Suprapubic skin (tissue), 4 donors: Measurements from ENCODE around the gene SMIM24. TPM values are rescaled to one million over a fixed set of nuclear protein-coding genes. Genes with fewer than 3 reads are reported as not detected.

Source experiments
- DNase-seq, 2 donors: peaks; one replicate each; pipeline ENCODE4 v3.0.0-alpha.2; 2019; ENCODE audit warnings: low spot score in 2 of 2
- H3K27ac ChIP-seq: fragments of 200-600 bp; sonication (generic); one replicate; pipeline ENCODE4 v1.5.1; 2019
- H3K27me3 ChIP-seq: fragments of 200-600 bp; sonication (generic); one replicate; pipeline ENCODE4 v1.5.1; 2019
- H3K36me3 ChIP-seq: fragments of 200-600 bp; sonication (generic); one replicate; pipeline ENCODE4 v1.5.1; 2019
- H3K4me1 ChIP-seq: fragments of 200-600 bp; sonication (generic); one replicate; pipeline ENCODE4 v1.5.1; 2019
- H3K4me3 ChIP-seq: fragments of 200-600 bp; sonication (generic); one replicate; pipeline ENCODE4 v1.5.1; 2019; ENCODE audit warnings: mild to moderate bottlenecking
- H3K9me3 ChIP-seq: fragments of 200-600 bp; sonication (generic); one replicate; pipeline ENCODE4 v1.5.1; 2019
- EP300 ChIP-seq: sonication (generic); formaldehyde crosslinking; IDR thresholded peaks from one replicate; pipeline ENCODE4 v1.6.1; 2017; ENCODE audit warnings: antibody characterized with exemption
- POLR2A ChIP-seq, 2 donors: fragments of 450-650 bp; IDR thresholded peaks; one replicate each; pipeline ENCODE4 v1.6.1; 2017; ENCODE audit warnings: antibody characterized with exemption in 2 of 2, mild to moderate bottlenecking in 2 of 2, moderate library complexity in 2 of 2
- POLR2AphosphoS5 ChIP-seq, 3 donors: sonication (generic); formaldehyde crosslinking; IDR thresholded peaks; one replicate each; pipeline ENCODE4 v1.6.1; 2017; ENCODE audit warnings: antibody characterized with exemption in 3 of 3
- WGBS: methylation state at CpG from one replicate; pipeline ENCODE4 v1.1.5; 2018; 5-methylcytosine and 5-hydroxymethylcytosine counted together
- total RNA-seq, 4 donors: library from RNA; depleted of rRNA; stranded (reverse); fragments of >200 nt; gene quantifications; one replicate each; pipeline ENCODE4 v1.1.0, GENCODE V29; 2016
- TF ChIP-seq, protein P1 (sequence below), 2 donors: fragments of 200-600 bp in 1 of 2; fragments of 450-650 bp in 1 of 2; sonication (generic) in 1 of 2; IDR thresholded peaks; one replicate each; pipeline ENCODE4 v1.5.1; 2016 to 2019; ENCODE audit warnings: antibody characterized with exemption in 2 of 2, mild to moderate bottlenecking in 1 of 2, moderate library complexity in 1 of 2

The SMIM24 gene
- total RNA-seq, 4 donors from 2014 or later: 2.1 TPM; not detected in 3

DNA sequence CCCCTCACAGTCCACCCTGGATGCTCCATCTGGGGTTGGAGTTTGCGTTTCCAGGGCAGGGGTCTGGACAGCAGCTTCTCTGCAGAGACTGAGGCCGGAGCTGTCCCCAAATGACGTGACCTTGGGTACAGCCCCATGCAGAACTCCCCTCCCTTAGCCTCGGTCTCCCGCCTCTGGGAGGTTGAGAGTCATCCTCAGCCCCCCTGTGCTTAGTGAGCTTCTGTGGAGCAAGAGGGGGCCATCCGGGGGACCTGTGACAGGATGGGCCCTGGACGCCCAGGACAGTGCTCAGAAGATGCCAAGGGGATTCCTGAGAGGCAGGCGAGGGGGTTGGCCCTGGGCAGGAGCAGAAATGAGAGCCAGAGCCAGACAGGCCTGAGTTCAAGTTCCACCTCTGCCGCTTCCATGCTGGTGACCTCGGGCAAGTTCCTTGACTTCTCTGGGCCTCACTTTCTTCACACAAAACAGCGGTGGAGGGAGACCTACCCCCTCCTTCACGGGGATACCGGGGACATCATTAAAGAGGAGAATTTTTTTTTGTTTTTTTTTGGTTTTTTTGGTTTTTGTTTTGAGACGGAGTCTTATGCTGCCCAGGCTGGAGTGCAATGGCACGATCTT, 20.3 kb downstream of the SMIM24 start:
- Histone ChIP-seq H3K36me3 (peaks cover 53% of the 10 kb centered on the region), H3K4me1 (peaks cover 41% of the 10 kb centered on the region), H3K9me3 (no peaks in the 10 kb centered on the region), H3K4me3 (no peak overlapping the region), H3K27me3 (no peaks in the 10 kb centered on the region), H3K27ac (peak overlapping the region; percentile 70)
- no peak for DNase-seq
- 83% methylated on average over 12 of the region's 15 CpGs for WGBS
- TF ChIP-seq EP300: no peak
- TF ChIP-seq, protein P1, sequence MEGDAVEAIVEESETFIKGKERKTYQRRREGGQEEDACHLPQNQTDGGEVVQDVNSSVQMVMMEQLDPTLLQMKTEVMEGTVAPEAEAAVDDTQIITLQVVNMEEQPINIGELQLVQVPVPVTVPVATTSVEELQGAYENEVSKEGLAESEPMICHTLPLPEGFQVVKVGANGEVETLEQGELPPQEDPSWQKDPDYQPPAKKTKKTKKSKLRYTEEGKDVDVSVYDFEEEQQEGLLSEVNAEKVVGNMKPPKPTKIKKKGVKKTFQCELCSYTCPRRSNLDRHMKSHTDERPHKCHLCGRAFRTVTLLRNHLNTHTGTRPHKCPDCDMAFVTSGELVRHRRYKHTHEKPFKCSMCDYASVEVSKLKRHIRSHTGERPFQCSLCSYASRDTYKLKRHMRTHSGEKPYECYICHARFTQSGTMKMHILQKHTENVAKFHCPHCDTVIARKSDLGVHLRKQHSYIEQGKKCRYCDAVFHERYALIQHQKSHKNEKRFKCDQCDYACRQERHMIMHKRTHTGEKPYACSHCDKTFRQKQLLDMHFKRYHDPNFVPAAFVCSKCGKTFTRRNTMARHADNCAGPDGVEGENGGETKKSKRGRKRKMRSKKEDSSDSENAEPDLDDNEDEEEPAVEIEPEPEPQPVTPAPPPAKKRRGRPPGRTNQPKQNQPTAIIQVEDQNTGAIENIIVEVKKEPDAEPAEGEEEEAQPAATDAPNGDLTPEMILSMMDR (IDR thresholded peaks at IDR 0.05): no peak
- no peak for TF ChIP-seq POLR2A (IDR thresholded peaks at IDR 0.05)
- TF ChIP-seq POLR2AphosphoS5 (IDR thresholded peaks at IDR 0.05): no peak

DNA sequence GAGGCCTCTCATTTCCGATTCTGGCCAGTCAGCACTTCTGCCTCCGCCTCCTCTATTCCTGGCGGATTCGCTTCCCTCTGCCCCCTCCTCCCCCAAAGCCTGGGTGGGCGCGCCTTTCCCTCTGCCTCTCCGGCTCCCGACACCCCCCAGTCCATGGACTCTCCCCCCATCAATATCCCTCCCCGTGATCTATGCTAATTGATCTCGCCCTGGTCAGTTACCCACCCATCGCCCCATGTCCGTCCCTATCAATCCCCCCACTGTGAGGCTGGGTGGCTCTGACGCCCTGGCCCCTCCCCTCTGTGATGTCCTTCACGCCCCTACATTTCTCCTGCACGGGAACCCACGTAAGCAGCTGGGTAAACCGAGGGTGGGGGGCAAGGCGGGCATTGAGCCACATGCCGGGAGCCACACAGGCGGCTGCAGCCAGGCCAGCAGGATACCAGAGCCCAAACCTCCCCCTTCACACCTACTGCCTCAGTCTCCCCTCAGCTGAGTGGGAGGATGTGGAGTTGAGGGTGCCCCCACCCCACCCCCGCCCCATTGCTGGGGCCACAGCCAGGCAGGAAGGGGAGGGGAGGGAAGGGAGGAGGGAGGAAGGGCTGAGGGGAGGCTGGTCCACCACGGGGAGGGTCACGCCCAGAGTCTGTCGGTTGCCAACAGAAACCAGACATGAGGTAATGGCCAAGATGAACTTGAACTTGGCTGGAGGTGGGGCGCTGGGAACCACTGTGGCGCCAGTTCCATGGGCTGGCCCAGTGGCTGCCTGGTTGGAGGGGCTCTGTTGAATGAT, 21.0 kb downstream of the SMIM24 start:
- Histone ChIP-seq H3K9me3 (no peaks in the 10 kb centered on the region), H3K4me3 (no peak overlapping the region), H3K4me1 (peaks cover 35% of the 10 kb centered on the region), H3K27me3 (no peaks in the 10 kb centered on the region), H3K27ac (peak overlapping the region; percentile 70), H3K36me3 (peaks cover 57% of the 10 kb centered on the region)
- 42% methylated on average over 23 of the region's 26 CpGs for WGBS
- TF ChIP-seq POLR2AphosphoS5 (IDR thresholded peaks at IDR 0.05) (peak in 1 of 3 donors; percentile 9), POLR2A (IDR thresholded peaks at IDR 0.05) (no peak), EP300 (no peak)
- TF ChIP-seq, protein P1 (IDR thresholded peaks at IDR 0.05): no peak
- peak; percentile 88 to 93 for DNase-seq

DNA sequence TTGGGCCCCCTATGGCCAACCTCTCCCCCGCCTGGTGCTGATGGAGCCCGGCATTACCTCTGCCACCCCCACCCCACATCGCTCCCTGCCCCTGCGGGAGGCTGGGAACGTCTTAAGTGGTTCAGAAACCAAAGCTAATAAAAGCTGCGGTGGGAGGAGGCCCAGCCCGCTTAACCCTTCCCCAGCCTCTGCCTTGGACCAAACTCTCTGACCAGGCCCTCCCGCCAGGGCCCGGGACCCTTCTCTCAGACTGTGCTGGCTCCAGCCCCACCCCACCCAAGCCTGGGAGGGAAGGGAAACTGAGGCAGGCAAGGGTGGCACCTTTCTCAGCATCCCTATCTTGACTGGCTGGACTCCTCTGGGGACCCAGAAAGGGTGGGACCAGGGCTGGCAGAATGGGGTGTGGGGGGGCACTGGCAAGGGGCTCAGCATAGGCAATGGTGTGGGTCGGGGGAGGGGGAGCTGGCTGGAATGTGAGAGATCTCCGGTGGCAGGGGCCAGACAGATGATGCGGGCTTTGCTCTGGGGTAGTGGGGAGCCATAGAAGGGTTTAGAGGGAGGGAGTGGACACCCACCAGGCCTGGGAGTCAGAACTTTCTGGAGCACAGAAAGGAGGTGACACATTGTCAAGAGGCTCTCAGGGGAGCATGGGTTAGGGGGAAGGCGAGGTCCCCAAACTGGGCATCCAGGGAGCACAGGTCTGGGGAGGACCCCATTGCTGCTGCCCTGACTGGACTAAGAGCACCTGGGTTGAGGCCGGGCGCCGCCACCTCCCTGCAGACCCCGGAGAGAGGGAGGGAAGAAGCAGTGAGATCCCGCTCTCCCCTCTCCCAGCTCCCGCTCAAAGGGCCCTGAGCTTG, 21.9 kb downstream of the SMIM24 start:
- Histone ChIP-seq H3K27ac (peak overlapping the region; percentile 70), H3K36me3 (peaks cover 58% of the 10 kb centered on the region), H3K27me3 (no peaks in the 10 kb centered on the region), H3K9me3 (no peaks in the 10 kb centered on the region), H3K4me3 (no peak overlapping the region), H3K4me1 (peaks cover 34% of the 10 kb centered on the region)
- DNase-seq: no peak
- 65% methylated on average over 8 of the region's 19 CpGs for WGBS
- TF ChIP-seq POLR2A (IDR thresholded peaks at IDR 0.05): no peak

DNA sequence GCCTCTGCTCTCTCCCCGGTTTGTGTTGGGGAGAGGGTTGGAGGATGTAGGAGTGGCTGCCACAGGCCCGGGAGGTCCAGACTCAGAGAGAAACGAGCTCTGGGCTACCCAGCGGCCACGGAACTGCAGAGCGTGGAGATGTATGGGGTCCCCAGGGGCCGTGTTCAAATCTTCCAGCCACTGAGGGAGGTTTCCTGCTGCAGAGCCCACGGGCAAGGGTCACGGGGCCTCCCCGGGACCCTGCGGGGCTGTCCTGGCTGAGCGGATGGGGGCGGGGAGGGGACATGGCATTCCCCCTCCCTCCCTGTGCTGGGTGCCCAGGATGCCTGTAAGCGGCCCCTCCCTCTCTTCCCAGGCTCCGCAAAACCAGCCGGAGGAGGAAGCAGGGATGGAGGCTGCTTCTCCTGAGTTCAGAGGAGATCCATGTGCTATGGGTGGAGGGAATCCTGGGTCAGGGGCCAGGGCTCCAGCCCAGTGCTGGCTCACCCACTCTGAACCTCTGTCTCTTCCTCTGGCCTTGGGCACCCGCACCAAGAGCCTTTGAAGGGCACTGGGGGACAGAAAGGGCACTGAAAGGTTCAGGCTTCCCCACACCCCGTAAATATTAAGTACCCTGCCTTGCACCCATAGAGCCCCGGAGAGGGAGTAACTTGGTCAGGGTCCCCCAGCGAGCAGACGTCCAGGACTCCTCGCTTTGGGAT, 22.6 kb downstream of the SMIM24 start:
- Histone ChIP-seq H3K36me3 (peaks cover 58% of the 10 kb centered on the region), H3K27ac (peak overlapping the region; percentile 70), H3K4me3 (no peak overlapping the region), H3K4me1 (peaks cover 34% of the 10 kb centered on the region), H3K9me3 (no peaks in the 10 kb centered on the region), H3K27me3 (no peaks in the 10 kb centered on the region)
- TF ChIP-seq POLR2AphosphoS5 (IDR thresholded peaks at IDR 0.05) (no peak), EP300 (no peak), POLR2A (IDR thresholded peaks at IDR 0.05) (no peak)
- TF ChIP-seq, protein P1 (IDR thresholded peaks at IDR 0.05): no peak
- WGBS: 49% methylated on average over 15 of the region's 22 CpGs
- no peak for DNase-seq

DNA sequence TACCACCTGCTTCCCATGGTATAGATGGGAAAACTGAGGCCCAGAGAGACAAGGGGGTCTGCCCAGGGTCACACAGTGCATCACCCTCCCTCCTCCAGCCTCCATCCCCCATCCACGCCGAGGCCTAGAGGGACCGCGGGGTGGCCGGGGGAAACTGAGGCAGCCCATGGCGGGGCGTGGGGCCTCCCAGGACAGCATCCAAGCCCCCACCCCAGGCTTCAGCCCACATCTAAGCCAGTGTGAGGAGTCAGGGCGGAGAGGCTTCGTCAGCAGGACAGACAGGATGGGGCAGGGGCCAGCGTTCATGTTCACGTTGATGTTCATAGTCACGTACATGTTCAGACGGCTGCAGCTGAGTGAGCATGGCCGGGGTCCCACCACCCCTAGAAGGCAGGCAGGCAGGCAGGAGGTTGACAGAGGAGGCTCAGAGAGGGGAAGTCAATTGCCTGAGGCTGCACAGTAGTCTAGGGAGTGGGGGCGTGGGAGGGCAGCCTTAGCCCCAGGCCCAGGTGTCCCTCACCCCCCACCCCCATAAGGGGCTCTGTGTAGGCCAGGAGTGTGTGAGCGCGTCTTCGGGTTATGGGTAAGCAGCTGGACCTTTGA, 23.3 kb downstream of the SMIM24 start:
- WGBS: 77% methylated on average over 5 of the region's 18 CpGs
- H3K36me3 ChIP-seq: peaks cover 58% of the 10 kb centered on the region

More for the DNA sequence above, 23.3 kb downstream of the SMIM24 start:
- Histone ChIP-seq H3K9me3 (no peaks in the 10 kb centered on the region), H3K27me3 (no peaks in the 10 kb centered on the region), H3K4me3 (no peak overlapping the region), H3K27ac (peak overlapping the region; percentile 70), H3K4me1 (peaks cover 34% of the 10 kb centered on the region)
- DNase-seq: no peak
- TF ChIP-seq, protein P1 (IDR thresholded peaks at IDR 0.05): no peak
- TF ChIP-seq EP300: no peak
- no peak for TF ChIP-seq POLR2A (IDR thresholded peaks at IDR 0.05)
- no peak for TF ChIP-seq POLR2AphosphoS5 (IDR thresholded peaks at IDR 0.05)
